RCC 7860 (cell line): ENCODE results near the gene CCDC3.

Experiments used
- DNase-seq: peaks from one replicate; pipeline ENCODE4 v3.0.0-alpha.2; 2015; ENCODE audit warnings: low spot score
- FAIRE-seq: peaks from 2 replicates; lab custom pipeline; 2012; peaks lifted over from hg19 to GRCh38; lab: Jason Lieb, UNC

CCDC3 gene

DNA sequence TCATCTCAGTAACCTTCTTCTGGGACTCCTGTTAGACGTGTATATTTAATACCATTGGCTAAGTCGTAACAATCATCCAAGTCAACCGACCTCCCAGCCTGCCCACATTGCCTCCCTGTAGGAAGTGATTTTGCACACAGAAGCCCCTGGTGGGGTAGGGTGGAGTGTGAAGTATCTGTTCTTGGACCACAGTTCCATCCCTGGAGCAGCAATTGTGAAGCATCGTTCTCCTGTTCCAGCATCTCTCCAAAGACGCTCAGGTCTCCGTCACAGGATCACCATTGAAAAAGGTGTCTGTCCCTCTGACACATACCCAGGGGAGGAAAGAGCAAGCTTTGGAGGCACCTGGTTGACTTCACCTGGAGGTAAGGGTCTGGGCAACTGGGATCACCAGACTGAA is 72.9 kb downstream of the CCDC3 start:
- DNase-seq (no peak), FAIRE-seq (no peak)

DNA sequence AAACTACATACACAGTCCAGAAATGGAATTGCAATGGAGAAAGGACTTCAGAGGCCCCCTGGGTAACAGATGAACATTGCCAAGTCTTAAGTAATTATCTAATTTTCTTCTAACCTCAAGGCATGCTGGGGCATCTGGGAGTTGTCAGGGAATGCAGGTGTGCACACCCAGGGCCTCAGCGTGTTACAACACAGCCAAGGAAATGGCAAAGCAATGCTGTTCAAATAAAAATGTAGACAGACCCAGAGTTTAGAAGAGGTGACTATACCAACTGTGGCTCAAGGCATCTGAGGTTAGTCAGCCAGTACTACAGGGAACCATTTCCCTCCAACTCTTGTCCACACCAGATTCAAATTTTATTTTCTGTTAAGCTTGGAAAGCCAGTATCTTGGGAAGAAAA is 73.6 kb downstream of the CCDC3 start:
- DNase-seq (no peak), FAIRE-seq (no peak)

DNA sequence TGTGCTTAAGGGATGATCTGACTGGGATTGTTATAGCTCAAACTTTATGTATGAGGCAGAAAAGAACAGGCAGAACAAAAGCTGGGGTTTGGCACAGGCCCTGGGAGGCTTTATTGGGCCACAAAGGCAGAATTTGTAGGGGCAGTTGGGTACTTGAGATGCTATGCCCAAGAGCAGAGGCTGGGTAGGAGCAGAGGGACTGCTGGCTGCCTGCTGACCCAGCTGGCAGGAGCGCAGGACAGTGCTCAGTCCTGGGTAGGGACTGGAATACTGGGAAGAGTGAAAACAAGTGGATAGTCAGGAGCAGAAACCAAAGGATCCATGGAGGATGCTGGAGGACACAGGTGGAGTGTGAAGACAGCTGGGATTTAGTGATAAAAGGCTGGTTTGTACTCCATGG is 75.7 kb downstream of the CCDC3 start:
- DNase-seq = no peak
- no peak for FAIRE-seq

DNA sequence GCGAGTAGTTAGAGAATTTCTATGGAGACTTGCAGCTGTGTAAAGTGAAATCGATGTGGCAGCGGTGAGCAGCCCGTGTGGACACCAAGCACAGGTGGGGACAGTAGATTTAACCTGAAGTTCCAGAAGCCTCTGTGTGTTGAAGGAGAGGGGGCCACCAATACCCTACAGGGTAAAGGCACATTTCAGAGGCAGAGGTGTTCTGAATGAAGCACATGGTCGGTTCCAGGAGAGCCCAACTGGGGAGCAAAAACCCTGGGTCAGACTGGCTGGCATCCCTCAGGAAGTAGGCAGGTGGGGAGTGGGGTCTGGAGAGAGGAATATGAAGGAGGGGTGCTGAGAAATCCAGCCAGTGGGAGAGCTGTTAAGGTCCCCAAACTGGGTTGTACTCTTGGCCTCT is 76.6 kb downstream of the CCDC3 start:
- DNase-seq (no peak), FAIRE-seq (no peak)

DNA sequence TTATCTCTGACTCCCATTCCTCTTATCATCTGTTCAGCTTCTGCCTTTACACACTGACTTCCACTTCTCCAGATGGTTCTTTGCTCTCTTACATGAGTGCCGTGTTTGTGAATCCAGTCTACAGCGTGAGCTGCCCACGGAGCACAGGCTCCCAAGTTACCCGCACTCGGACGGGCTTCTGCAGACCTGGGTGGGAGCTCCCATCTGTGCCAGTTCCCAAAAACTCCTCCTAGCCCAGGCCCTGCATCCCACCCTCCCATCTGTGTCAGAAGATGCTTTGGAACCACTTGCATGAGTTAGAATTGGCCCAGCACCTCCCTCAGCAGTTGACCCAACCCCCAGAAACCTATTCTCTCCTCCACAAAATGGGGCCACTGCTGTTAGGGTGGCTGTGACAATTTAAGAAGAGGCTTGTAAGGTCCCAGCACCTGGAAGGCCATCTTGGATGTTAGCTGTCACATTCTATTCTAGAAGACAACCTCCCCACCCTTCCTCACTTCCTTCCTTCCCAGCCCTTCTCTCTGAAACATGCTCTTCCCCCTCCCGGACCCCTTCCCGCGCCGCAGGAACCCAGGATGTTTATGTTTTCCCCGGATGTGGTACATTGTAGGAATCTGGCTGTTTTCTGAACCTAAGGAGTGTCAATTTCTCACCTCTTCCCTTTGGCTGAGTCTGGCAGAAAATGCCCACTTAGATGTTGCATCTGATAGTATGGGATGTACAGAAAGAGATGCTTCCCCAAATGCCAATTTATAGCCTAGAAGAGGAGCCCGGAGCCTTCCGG is 79.2 kb downstream of the CCDC3 start:
- FAIRE-seq (no peak), DNase-seq (no peak)

DNA sequence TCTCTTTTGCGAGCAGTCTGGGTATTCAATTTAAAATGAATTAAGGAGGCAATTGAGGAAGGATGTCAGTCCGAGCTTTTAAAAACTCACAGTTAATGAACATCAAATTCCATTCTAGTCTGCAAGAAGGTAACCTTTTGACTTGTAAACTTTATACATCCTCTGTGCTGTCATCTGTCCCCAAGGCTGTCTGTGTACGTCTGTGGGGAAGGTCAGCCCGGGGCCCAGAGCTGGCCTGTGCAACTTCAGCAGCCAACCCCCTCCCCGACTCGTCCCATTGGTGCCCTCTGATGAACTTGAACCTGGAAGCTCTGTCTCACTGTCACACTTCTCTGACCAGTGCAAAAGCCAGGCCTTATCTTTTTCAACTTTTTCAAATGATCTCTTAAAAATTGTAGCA is 80.3 kb downstream of the CCDC3 start:
- FAIRE-seq = no peak
- DNase-seq = no peak

DNA sequence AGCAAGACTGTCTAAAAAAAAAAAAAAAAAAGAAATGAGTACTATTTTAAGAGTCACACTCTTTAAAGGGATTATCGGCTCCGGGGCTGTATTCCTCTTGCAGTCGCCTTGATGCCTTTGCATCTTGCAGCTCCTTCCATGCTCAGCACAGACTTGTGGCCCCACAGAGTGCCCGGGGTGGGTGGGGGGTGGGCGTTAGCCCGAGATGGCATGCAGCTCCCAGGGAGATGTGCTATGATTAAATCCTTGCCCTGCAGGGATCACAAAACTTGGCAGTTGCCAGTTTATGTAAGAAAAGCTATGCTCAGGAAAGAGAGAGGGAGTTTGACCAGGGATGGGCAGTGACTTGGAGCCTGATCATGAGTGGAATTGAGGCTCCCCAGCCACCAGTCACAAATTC is 81.9 kb downstream of the CCDC3 start:
- no peak for DNase-seq
- FAIRE-seq = no peak

DNA sequence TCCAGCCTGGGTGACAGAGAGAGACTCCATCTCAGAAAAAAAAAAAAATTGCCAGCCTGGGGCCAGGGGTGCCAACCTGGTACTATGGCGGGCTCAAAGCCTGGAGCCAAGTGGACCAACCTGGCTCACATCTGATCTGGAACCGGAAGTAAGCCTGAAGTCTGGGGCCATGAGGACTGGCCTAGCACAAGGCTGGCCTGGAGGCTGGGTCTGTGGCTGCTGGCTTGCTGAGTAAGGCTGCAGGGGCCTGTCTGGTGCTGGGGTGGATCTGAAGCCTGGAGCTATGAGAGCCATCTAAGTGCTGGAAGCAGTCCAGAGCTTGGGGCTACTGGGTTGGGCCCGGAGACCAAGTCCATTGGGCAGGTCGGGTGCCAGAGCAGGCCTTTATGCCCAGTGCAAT is 84.9 kb downstream of the CCDC3 start:
- FAIRE-seq (no peak), DNase-seq (no peak)

DNA sequence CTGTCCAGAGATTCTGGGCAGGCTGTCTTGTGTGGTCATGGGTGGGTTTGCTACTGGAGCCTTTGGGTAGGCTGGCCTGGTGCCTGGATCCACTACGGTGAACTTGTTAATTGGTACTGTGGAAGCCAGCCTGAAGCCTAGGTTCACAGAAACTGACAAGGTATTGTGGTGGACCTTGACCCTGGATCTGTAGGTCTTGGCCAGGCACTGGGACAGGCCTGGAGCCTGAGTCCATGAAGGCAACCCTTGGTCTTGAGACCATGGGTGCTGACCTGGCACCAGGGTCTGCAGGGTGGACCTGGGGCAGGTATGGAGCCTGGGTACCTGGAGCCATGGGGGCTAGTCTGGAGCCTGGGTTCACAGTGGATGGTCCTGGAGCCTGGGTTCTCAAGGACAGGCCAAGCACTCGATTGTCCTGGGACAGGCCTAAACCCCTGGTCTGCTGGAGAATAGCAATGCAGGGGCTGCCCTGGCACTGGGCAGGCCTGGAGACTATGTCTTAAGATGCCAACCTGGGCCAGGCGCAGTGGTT is 85.8 kb downstream of the CCDC3 start:
- DNase-seq (no peak), FAIRE-seq (no peak)

DNA sequence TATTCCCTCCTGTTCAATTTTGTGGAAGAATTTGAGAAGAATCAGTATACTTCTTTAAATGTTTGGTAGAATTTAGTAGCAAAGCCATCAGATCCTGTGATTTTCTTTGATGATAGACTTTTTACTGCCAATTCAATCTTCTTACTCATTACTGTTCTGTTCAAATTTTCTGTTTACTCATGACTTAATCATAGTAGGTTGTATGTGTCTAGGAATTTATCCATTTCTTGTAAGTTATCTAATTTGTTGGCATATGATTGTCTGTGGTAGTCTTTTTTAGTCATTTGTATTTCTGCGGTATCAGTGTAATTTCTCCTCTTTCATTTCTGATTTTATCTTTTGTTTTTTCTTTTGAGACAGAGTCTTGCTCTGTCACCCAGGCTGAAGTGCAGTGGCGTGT is 87.4 kb downstream of the CCDC3 start:
- no peak for FAIRE-seq
- no peak for DNase-seq

DNA sequence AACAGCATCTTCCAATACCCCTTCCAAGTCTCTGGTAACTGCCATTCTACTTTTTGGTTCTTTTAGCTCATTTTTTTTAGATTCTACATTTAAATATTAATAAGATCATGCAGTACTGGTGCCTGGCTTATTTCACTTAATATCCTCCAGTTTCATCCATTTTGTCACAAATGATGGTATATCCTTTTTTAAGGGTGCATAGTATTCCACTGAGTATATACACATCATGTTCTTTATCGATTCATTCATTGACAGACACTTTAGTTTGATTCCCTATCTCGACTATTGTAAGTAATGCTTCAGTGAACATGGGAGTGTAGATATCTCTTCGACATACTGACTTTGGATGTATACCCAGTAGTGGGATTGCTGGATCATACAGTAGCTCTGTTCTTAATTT is 89.7 kb downstream of the CCDC3 start:
- no peak for FAIRE-seq
- no peak for DNase-seq

DNA sequence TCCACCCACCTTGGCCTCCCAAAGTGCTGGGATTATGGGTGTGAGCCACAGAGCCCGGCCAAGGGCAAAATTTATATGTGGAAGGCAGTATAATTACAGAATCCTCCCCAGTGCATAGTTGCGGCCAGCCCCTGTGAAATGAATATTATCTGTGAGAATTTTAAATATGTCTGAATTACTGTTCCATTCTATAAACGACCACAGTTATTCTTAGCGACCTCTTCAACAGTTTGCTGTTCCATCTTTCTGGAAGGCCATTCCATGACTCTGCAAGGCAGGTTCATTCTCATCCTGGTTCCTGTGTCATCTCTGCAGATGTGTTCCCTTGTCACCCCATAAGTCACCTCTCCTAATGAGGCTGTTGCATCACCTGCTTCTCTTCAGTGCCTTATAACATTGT is 90.7 kb downstream of the CCDC3 start:
- DNase-seq (no peak), FAIRE-seq (no peak)

DNA sequence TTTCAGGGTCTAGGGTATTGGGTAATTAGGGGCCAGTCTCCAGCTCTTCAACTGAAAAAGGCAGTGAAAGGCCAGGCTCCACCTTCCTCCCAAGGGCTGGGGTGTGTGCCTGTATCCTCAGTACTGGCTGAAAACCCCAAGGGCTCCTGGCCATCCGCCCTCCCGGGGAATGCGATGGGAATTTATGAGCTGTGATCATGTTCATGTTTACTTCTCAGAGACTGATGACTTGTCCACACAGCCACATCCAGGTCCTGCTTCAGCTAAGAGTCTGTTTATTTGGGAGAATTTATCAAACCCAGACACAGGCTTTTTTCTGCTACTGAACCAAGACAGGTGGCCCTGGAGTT is 91.7 kb downstream of the CCDC3 start:
- DNase-seq (no peak), FAIRE-seq (no peak)

DNA sequence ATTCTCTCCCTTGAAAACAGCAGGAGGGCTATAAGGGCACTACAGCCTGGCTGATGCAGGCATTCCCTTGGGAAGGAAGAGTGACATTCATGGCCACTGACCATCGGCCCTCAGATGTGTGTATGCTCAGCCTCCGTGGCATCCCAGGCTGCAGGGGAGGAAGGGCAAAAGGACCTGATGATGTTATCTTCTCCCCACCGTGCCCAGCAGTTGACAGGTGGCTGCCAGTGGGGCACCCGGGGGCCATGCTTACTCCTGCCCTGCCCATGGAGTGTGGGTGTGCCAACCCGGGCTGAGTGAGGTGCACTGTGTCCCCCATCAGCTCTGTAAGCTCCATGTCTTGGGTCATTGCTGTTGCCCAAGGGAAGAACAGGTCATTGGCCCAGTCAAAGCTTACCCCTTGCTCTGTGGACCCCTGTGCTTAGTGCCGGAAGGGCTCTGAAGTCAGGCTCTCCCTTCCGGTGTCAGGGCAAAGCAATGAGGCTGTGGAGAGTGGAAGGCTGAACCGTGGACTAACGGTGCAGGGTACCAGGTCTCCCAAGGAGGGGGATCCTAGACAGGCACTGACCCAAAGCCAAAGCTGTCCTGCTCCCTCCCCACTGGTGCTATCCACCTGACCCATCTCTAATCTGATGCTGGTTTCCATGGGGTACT is 92.2 kb downstream of the CCDC3 start:
- FAIRE-seq = no peak
- no peak for DNase-seq

DNA sequence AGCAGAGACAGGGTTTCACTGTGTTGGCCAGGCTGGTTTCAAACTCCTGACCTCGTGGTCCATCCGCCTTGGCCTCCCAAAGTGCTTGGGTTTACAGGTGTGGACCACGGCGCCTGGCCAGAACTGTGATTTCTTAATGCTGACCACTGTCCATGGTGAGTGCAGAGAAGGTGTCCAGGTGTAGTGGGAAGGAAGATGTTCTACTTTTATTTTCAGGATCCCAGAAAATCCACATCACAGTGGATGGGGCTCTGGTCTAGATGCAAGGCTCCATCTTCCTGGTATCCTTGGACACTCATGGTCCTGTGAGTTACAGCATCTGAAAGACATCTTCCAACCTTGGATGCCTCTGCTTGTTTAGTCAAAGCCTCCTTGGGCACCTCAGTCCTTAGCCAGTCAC is 92.7 kb downstream of the CCDC3 start:
- DNase-seq = no peak
- no peak for FAIRE-seq

DNA sequence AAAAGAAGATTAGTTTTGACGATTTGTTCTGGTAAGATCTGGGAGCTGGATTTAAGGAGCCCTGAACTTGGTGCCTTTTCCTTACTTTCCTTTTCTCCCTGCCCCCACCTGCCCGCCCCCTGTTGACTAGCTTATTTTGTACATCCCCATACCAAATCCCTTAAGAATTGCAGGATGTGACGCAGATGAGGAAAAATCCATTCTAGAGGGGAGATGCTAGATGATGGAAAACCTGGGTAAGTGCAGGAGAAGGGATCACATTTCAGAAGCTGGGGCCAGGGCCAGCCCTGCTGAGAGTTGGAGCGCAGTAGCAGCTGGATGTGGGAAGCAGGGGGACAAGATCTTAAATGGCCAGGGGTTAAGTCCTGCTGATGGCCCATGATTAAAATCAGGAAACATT is 93.9 kb downstream of the CCDC3 start:
- DNase-seq (no peak), FAIRE-seq (no peak)

DNA sequence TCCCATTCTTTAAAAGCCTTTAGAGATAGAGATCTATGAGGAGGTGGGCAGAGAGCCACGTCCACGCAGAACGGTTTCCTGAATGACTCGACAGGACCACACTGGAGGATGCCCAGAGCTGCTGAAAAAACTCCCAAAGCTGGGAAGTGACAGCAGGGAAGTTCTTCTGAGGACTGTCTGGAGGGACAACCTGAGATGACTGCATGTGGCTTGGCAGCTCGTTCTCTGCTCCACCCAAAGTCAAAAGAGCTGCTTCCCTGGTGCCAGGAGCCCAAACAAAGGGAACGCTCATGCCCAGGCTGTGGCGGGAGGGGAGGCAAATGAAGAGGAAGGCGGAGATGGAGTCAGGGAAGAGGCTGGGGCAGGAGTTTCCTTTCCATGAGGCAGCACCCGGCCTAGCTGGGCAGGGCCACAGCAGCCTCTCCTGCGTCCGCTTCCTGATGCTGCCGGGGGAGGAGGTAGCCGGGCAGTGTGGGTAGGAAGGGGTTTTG is 95.4 kb downstream of the CCDC3 start:
- DNase-seq = no peak
- no peak for FAIRE-seq

DNA sequence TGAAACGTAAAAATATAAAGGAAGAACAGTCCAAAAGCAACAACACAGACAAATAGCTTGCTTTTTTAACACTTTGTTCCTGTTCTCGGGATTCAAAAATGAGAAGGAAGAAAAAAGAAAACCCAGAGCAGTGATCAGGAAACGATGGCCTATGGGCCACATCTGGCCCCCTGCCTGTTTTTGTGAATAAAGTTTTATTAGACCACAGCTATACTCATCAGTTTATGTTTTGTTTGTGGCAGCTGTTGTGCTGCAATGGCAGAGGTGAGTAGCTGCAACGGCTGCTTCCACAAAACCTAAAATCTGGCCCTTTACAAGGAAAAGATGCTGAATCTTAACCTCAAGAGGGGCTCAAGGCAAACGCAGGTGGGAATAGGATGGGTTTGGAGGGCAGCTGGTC is 96.4 kb downstream of the CCDC3 start:
- DNase-seq (no peak), FAIRE-seq (no peak)

DNA sequence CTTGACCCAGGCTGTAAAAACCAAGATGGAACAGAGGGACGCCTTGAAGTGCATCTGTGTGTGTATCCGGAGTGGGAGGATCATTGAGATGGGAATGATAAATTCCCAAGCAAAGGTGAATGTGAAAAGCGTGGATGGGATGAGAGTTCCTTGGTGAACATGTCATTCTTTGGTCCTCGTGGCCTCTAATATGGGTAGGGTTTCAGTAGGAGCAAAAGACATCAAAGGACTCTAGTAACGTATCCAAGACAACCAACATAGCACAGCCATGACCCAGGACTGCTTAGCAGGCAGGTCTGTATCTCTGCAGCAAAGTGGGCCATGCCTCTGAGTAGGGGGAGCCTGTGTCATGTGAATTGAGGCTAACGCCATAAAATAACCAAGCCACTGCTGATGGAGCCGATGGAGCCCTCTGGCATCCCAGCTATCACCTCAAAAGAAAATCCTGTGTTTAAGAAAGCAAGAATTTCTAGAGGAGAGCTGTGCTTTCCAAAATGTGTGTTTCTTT is 98.6 kb downstream of the CCDC3 start:
- FAIRE-seq = no peak
- DNase-seq = no peak

DNA sequence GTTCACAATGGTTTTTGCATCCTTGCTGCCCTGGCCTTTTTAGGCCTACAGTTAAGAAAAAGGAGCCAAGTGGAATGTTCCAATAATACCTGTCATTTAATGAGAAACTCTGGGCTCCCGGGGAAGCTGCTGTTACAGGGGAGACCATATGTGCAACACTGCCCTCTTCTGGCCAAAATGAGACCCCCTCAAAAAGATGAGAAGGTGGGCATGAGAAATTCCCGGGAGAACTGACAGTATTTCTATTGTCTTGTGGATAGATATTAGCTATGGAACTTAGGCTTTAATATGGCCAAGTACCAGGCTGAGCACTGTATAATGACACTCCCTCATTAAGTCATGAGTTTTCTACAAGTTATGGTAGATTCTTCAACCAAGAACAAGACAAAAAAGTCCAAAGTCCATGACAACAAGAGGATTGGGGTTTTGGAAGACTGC is 99.4 kb downstream of the CCDC3 start:
- no peak for FAIRE-seq
- DNase-seq = peak; percentile 30

DNA sequence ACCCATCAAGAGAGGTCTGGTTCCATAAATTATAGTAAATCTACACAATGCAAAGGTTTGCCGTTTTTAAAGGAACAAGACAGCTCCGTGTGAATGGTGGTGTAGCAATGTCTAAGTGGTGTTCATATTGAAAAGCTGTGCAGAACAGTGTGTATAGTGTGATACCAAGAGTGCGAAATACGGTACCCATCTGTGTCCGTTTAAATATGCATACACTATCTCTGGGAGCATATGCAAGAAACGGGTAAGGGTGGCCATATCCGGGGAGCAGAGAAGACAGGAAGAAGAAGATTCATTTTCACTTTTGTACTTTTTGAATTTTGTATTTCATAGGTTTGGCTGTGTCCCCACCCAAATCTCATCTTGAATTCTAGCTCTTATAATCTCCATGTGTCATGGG is 102.0 kb downstream of the CCDC3 start:
- FAIRE-seq (no peak), DNase-seq (no peak)

DNA sequence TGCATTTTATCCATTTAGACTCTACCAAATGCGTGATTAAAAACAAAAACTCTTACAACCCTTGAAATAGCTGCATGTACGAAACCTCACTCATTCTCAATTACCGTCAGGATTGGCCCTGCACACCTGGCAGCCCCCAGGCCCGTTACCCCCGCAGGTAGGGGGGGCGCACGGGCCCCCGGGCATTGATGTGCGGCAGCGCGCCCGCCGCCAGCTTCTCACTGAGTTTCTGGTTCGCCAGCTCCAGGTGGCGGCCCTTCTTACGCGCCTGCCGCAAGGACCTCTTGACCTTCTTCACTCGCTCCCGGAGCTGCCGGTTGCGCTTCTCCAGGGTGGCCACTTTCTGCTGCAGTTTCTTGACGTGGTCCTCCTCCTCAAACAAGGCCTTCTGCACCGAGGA is 103.2 kb downstream of the CCDC3 start:
- FAIRE-seq (no peak), DNase-seq (no peak)
